ENCODE measurements around the gene FKTN.

FKTN gene

GRCh38 chr9:105679257-105680022 lies 121.5 kb downstream of the FKTN start:
- DNase-seq = no peak

DNA sequence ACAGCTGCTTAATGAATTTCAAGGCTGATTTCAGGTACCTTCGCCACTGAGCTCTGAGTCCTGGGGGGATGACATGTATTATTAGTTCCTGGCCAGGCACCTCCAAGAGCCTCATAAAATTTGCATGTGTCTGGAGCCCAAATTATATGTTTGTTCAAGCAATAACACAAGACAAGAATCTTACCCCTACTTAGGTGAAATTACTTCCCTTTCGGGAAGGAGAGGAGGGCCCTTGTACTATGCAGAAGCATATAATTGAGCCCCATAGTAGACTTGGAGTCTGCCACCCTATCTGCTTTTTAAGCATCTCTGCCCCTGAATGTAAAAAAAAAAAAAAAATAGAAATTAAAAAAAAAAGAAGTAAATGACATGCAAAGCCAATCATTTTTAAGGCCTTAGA lies 123.4 kb downstream of the FKTN start:
- no peak for DNase-seq

GRCh38 chr9:105681724-105682123 lies 123.8 kb downstream of the FKTN start:
- no peak for DNase-seq

GRCh38 chr9:105683688-105684275 lies 125.9 kb downstream of the FKTN start:
- no peak for DNase-seq

GRCh38 chr9:105686936-105687335 lies 129.0 kb downstream of the FKTN start:
- no peak for DNase-seq

Data from T-helper 2 cell (primary cell).